ENCODE data around the gene MAPK10.
A peak's percentile ranks its signal among the peaks of the same experiment; 100 is the strongest.

The MAPK10 gene

GRCh38 chr4:86359944-86360478 lies at the start of gene MAPK10:
Gene MAPK10, minus strand, starts transcription at chr4:86360053.
- DNase-seq (ENCODE audit: low spot score): peak; percentile 93

GRCh38 chr4:86403575-86403974 lies 43.7 kb upstream of the MAPK10 start:
- DNase-seq (ENCODE audit: low spot score): no peak

GRCh38 chr4:86401826-86402225 lies 42.0 kb upstream of the MAPK10 start:
- DNase-seq (ENCODE audit: low spot score): no peak

GRCh38 chr4:86400216-86400615 lies 40.4 kb upstream of the MAPK10 start:
- no peak for DNase-seq (ENCODE audit: low spot score)

- DNase-seq (ENCODE audit: low spot score): no peak
These were observed 38.3 kb upstream of the MAPK10 start for GRCh38 chr4:86398187-86398586.

- DNase-seq (ENCODE audit: low spot score): no peak
These were observed 33.9 kb upstream of the MAPK10 start for GRCh38 chr4:86393749-86394148.

GRCh38 chr4:86389664-86390063 lies 29.8 kb upstream of the MAPK10 start:
- no peak for DNase-seq (ENCODE audit: low spot score)

GRCh38 chr4:86388252-86388651 lies 28.4 kb upstream of the MAPK10 start:
- no peak for DNase-seq (ENCODE audit: low spot score)

- no peak for DNase-seq (ENCODE audit: low spot score)
These were observed 27.1 kb upstream of the MAPK10 start for GRCh38 chr4:86386817-86387415.

GRCh38 chr4:86386201-86386600 lies 26.3 kb upstream of the MAPK10 start:
- no peak for DNase-seq (ENCODE audit: low spot score)

- no peak for DNase-seq (ENCODE audit: low spot score)
These were observed 21.6 kb upstream of the MAPK10 start for GRCh38 chr4:86381431-86381830.

GRCh38 chr4:86380181-86380724 lies 20.4 kb upstream of the MAPK10 start:
- no peak for DNase-seq (ENCODE audit: low spot score)

GRCh38 chr4:86376850-86377249 lies 17.0 kb upstream of the MAPK10 start:
- peak; percentile 10 for DNase-seq (ENCODE audit: low spot score)

GRCh38 chr4:86368433-86368832 lies 8.6 kb upstream of the MAPK10 start:
- no peak for DNase-seq (ENCODE audit: low spot score)

- DNase-seq (ENCODE audit: low spot score): no peak
These were observed 7.7 kb upstream of the MAPK10 start for GRCh38 chr4:86367577-86367976.

- DNase-seq (ENCODE audit: low spot score): no peak
These were observed 7.1 kb upstream of the MAPK10 start for GRCh38 chr4:86366920-86367319.

- DNase-seq (ENCODE audit: low spot score): no peak
These were observed 2.7 kb upstream of the MAPK10 start for GRCh38 chr4:86362510-86362909.

GRCh38 chr4:86358257-86358656 lies 1.6 kb downstream of the MAPK10 start:
- DNase-seq (ENCODE audit: low spot score): no peak

GRCh38 chr4:86357608-86358007 lies 2.2 kb downstream of the MAPK10 start:
- DNase-seq (ENCODE audit: low spot score): no peak

- no peak for DNase-seq (ENCODE audit: low spot score)
These were observed 3.2 kb downstream of the MAPK10 start for GRCh38 chr4:86356425-86357210.

GRCh38 chr4:86354390-86354789 lies 5.5 kb downstream of the MAPK10 start:
- DNase-seq (ENCODE audit: low spot score): no peak

GRCh38 chr4:86346320-86346719 lies 13.5 kb downstream of the MAPK10 start:
- no peak for DNase-seq (ENCODE audit: low spot score)

- DNase-seq (ENCODE audit: low spot score): no peak
These were observed 15.7 kb downstream of the MAPK10 start for GRCh38 chr4:86344127-86344526.
